ENCODE measurements around the gene ARHGDIB.
A peak's percentile ranks its signal among the peaks of the same experiment; 100 is the strongest.

Gene ARHGDIB

DNA sequence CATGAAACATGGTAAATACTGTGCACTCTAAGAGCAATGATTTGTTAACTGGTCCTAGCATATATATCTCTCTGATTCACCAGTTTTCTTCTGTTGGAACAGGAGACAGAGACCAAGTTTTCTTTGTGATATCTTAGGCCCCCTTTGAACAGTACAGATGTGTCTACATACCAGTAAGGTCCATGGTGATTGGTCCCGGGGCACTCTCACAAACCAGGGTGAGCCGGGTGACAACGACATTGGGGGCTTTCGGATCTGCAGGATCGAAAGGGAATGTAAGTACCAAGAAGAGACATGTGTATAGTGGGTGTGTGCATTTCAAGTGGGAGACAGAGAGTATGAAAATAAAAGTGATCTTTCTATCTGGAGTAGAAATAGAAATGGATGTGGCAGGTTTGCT is 11.8 kb downstream of the ARHGDIB start:
- TF ChIP-seq FOXM1 (IDR thresholded peaks at IDR 0.05; ENCODE audit: borderline replicate concordance, low read depth), result no peak
- TF ChIP-seq TCF12 (IDR thresholded peaks at IDR 0.05; ENCODE audit: low read depth), result no peak
- TF ChIP-seq EGR1 (IDR thresholded peaks at IDR 0.05), result no peak
- TF ChIP-seq TAF1 (IDR thresholded peaks at IDR 0.05; ENCODE audit: low read depth), result no peak
- TF ChIP-seq ZBTB7A (IDR thresholded peaks at IDR 0.05; ENCODE audit: low read depth), result no peak
- no peak for TF ChIP-seq CREB1 (IDR thresholded peaks at IDR 0.05; ENCODE audit: low read depth)
- no peak for TF ChIP-seq CEBPB (IDR thresholded peaks at IDR 0.05)
- TF ChIP-seq, protein P1, sequence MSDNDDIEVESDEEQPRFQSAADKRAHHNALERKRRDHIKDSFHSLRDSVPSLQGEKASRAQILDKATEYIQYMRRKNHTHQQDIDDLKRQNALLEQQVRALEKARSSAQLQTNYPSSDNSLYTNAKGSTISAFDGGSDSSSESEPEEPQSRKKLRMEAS (IDR thresholded peaks at IDR 0.05), result no peak
- TF ChIP-seq RAD21 (IDR thresholded peaks at IDR 0.05; ENCODE audit: low read depth), result no peak
- TF ChIP-seq TEAD4 (IDR thresholded peaks at IDR 0.05), result no peak
- no peak for TF ChIP-seq EP300 (IDR thresholded peaks at IDR 0.05; ENCODE audit: borderline replicate concordance)
- no peak for TF ChIP-seq REST (IDR thresholded peaks at IDR 0.05; ENCODE audit: low read depth)
- TF ChIP-seq YY1 (IDR thresholded peaks at IDR 0.05; ENCODE audit: low read depth), result no peak
- TF ChIP-seq, protein P2, sequence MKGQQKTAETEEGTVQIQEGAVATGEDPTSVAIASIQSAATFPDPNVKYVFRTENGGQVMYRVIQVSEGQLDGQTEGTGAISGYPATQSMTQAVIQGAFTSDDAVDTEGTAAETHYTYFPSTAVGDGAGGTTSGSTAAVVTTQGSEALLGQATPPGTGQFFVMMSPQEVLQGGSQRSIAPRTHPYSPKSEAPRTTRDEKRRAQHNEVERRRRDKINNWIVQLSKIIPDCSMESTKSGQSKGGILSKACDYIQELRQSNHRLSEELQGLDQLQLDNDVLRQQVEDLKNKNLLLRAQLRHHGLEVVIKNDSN (IDR thresholded peaks at IDR 0.05), result no peak
- TF ChIP-seq NFIC (IDR thresholded peaks at IDR 0.05), result no peak

- TF ChIP-seq, protein P1 (IDR thresholded peaks at IDR 0.05), result peak; percentile 32; the same call in 1 of the 2 replicates
- no peak for TF ChIP-seq CEBPB (IDR thresholded peaks at IDR 0.05)
- TF ChIP-seq EGR1 (IDR thresholded peaks at IDR 0.05), result no peak
Observed at GRCh38 chr12:14948672-14949071, 12.7 kb downstream of the ARHGDIB start.

- no peak for TF ChIP-seq TEAD4 (IDR thresholded peaks at IDR 0.05)
- TF ChIP-seq NFIC (IDR thresholded peaks at IDR 0.05), result no peak
- no peak for TF ChIP-seq ZBTB7A (IDR thresholded peaks at IDR 0.05; ENCODE audit: low read depth)
- TF ChIP-seq TCF12 (IDR thresholded peaks at IDR 0.05; ENCODE audit: low read depth), result no peak
- no peak for TF ChIP-seq YY1 (IDR thresholded peaks at IDR 0.05; ENCODE audit: low read depth)
- TF ChIP-seq EGR1 (IDR thresholded peaks at IDR 0.05), result no peak
- TF ChIP-seq, protein P1 (IDR thresholded peaks at IDR 0.05), result no peak
- TF ChIP-seq CEBPB (IDR thresholded peaks at IDR 0.05), result no peak
- no peak for TF ChIP-seq RAD21 (IDR thresholded peaks at IDR 0.05; ENCODE audit: low read depth)
- TF ChIP-seq CREB1 (IDR thresholded peaks at IDR 0.05; ENCODE audit: low read depth), result no peak
- no peak for TF ChIP-seq REST (IDR thresholded peaks at IDR 0.05; ENCODE audit: low read depth)
Observed at GRCh38 chr12:14946861-14947260, 14.5 kb downstream of the ARHGDIB start.

- TF ChIP-seq ZBTB7A (IDR thresholded peaks at IDR 0.05; ENCODE audit: low read depth), result no peak
- TF ChIP-seq CEBPB (IDR thresholded peaks at IDR 0.05), result no peak
- TF ChIP-seq, protein P2 (IDR thresholded peaks at IDR 0.05), result no peak
- TF ChIP-seq, protein P1 (IDR thresholded peaks at IDR 0.05), result no peak
- TF ChIP-seq EGR1 (IDR thresholded peaks at IDR 0.05), result no peak
- TF ChIP-seq YY1 (IDR thresholded peaks at IDR 0.05; ENCODE audit: low read depth), result no peak
- TF ChIP-seq NFIC (IDR thresholded peaks at IDR 0.05), result no peak
- TF ChIP-seq RAD21 (IDR thresholded peaks at IDR 0.05; ENCODE audit: low read depth), result no peak
- no peak for TF ChIP-seq TEAD4 (IDR thresholded peaks at IDR 0.05)
- TF ChIP-seq REST (IDR thresholded peaks at IDR 0.05; ENCODE audit: low read depth), result no peak
- TF ChIP-seq TCF12 (IDR thresholded peaks at IDR 0.05; ENCODE audit: low read depth), result no peak
- no peak for TF ChIP-seq CREB1 (IDR thresholded peaks at IDR 0.05; ENCODE audit: low read depth)
- no peak for TF ChIP-seq EP300 (IDR thresholded peaks at IDR 0.05; ENCODE audit: borderline replicate concordance)
- TF ChIP-seq TAF1 (IDR thresholded peaks at IDR 0.05; ENCODE audit: low read depth), result no peak
- TF ChIP-seq FOXM1 (IDR thresholded peaks at IDR 0.05; ENCODE audit: borderline replicate concordance, low read depth), result no peak
Observed at GRCh38 chr12:14946162-14946561, 15.2 kb downstream of the ARHGDIB start.

All from Ishikawa (cell line).